Lung (tissue), 12 donors: ENCODE data around the gene C18orf63. TPM values are rescaled to one million over a fixed set of nuclear protein-coding genes. Genes with fewer than 3 reads are reported as not detected.
A peak's percentile ranks its signal among the peaks of the same experiment; 100 is the strongest.

Experiments used
- ATAC-seq: fragments of 200-7000 bp; cut with Tn5 transposase; one replicate; pipeline ENCODE4 v1.9.1; 2020; ENCODE audit warnings: moderate number of reproducible peaks; ENCODE audit not compliant: insufficient read depth, low FRiP score
- DNase-seq, 3 donors: peaks; one replicate each; pipeline ENCODE4 v3.0.0-alpha.2; 2013 to 2017
- H3K27ac ChIP-seq, 2 donors: one replicate each; pipeline ENCODE4 v1.5.1; 2013; ENCODE audit warnings: mild to moderate bottlenecking in 2 of 2, moderate library complexity in 2 of 2, control low read depth in 1 of 2, inconsistent platforms in 1 of 2, low read depth in 1 of 2, low read length in 1 of 2
- H3K27me3 ChIP-seq, 3 donors: one replicate each; pipeline ENCODE4 v1.5.1; 2013; ENCODE audit warnings: low read length in 2 of 3; ENCODE audit not compliant: control insufficient read depth in 3 of 3, insufficient read depth in 3 of 3
- H3K36me3 ChIP-seq, 4 donors: one replicate each; pipeline ENCODE4 v1.5.1; 2013; ENCODE audit warnings: low read length in 4 of 4, mild to moderate bottlenecking in 1 of 4, moderate library complexity in 1 of 4; ENCODE audit not compliant: control insufficient read depth in 4 of 4, insufficient read depth in 4 of 4
- H3K4me1 ChIP-seq, 5 donors: one replicate each; pipeline ENCODE4 v1.5.1; 2013; ENCODE audit warnings: low read length in 5 of 5, mild to moderate bottlenecking in 2 of 5, moderate library complexity in 1 of 5; ENCODE audit not compliant: control insufficient read depth in 5 of 5, insufficient read depth in 5 of 5
- H3K4me3 ChIP-seq: one replicate; pipeline ENCODE4 v1.5.1; 2013; ENCODE audit warnings: mild to moderate bottlenecking, control low read depth, moderate library complexity
- H3K9ac ChIP-seq, 2 donors: one replicate each; pipeline ENCODE4 v1.5.1; 2013; ENCODE audit warnings: low read length in 2 of 2, control low read depth in 1 of 2; ENCODE audit not compliant: insufficient read depth in 1 of 2
- H3K9me3 ChIP-seq, 4 donors: one replicate each; pipeline ENCODE4 v1.5.1; 2013; ENCODE audit warnings: low read length in 3 of 4, mild to moderate bottlenecking in 1 of 4, moderate library complexity in 1 of 4; ENCODE audit not compliant: control insufficient read depth in 4 of 4, insufficient read depth in 3 of 4
- WGBS, 2 donors: extraction: QIAGEN DNeasy Blood & Tissue Kit; methylation state at CpG; one replicate each; pipeline ENCODE4 v1.1.7; 2013; 5-methylcytosine and 5-hydroxymethylcytosine counted together
- polyA plus RNA-seq, 2 donors: library from polyadenylated mRNA; stranded (reverse); fragments of 200-250 nt; gene quantifications; one replicate each; pipeline ENCODE4 v1.2.1, GENCODE V29; 2013
- total RNA-seq, 2 donors: library from RNA; depleted of rRNA in 1 of 2; stranded (reverse); fragments of >200 nt in 1 of 2; gene quantifications; one replicate each; pipeline ENCODE4 v1.2.1, GENCODE V29; 2014 to 2021
- TF ChIP-seq, protein P1 (sequence below): IDR thresholded peaks from 2 replicates; pipeline ENCODE4 v1.5.1; 2012; ENCODE audit warnings: mild to moderate bottlenecking; ENCODE audit errors: control extremely low read depth, extremely low read depth
- donor health status: control.
- donor health status: control.
- donor health status: Bipolar disorder and iron deficiency.
- donor health status: healthy.
- donor health status: DM: yes; HTN: yes; CAD: no.

The C18orf63 gene
- total and polyA plus RNA-seq, 4 donors: 0.14 to 0.55 (median 0.38) TPM

DNA sequence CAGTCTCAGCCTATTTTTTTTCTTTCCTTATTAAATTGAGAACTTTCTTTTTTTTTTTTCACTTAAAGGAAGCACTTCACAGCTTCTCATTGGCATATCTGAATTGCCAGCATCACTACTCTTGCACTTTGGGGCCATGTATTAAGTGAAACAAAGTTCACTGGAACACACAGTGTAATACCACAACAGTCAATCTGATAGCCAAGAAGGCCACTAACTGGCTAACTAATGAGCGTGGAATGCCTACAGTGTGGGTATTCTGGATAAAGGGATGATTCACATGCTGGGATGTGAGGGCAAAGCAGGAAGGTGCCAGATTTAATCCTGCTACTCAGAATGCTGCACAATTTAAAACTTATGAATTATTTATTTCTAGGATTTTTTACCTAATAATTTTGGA lies 11.7 kb upstream of the C18orf63 start:
- no peaks in the 10 kb centered on the region for H3K27me3 ChIP-seq
- H3K4me1 ChIP-seq: peaks cover 0 to 2% (median 0%) of the 10 kb centered on the region in 5 donors
- TF ChIP-seq, protein P1, sequence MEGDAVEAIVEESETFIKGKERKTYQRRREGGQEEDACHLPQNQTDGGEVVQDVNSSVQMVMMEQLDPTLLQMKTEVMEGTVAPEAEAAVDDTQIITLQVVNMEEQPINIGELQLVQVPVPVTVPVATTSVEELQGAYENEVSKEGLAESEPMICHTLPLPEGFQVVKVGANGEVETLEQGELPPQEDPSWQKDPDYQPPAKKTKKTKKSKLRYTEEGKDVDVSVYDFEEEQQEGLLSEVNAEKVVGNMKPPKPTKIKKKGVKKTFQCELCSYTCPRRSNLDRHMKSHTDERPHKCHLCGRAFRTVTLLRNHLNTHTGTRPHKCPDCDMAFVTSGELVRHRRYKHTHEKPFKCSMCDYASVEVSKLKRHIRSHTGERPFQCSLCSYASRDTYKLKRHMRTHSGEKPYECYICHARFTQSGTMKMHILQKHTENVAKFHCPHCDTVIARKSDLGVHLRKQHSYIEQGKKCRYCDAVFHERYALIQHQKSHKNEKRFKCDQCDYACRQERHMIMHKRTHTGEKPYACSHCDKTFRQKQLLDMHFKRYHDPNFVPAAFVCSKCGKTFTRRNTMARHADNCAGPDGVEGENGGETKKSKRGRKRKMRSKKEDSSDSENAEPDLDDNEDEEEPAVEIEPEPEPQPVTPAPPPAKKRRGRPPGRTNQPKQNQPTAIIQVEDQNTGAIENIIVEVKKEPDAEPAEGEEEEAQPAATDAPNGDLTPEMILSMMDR: no peak
- H3K36me3 ChIP-seq: no peaks in the 10 kb centered on the region
- DNase-seq (no peak), ATAC-seq (no peak)
- H3K4me3 ChIP-seq: no peak overlapping the region
- no peak overlapping the region for H3K27ac ChIP-seq
- no peak overlapping the region for H3K9ac ChIP-seq
- H3K9me3 ChIP-seq: no peaks in the 10 kb centered on the region
- WGBS, 2 donors: 90 to 100% methylated on average over 1 of the region's 1 CpG

DNA sequence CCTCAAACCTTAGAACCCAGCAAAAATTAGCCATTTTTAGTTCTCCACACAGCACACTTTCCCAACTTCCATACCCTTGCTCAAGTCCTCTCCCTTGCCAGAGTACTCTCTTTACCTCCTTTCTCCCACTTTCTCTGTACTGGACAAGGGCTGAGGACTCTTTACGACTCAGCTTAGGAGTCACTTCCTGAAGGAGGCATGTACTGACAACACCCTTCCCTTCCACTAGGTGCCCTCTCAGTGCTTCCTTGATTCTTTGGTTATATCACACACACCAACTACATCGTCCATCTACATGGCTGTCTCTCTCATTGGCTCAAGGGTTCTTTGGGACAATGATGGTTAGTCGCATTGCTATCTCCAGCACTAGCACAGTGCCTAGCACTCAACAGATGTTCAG lies 5.2 kb upstream of the C18orf63 start:
- no peak overlapping the region for H3K27ac ChIP-seq
- DNase-seq (no peak), ATAC-seq (peak; percentile 82)
- H3K9ac ChIP-seq: no peak overlapping the region
- H3K4me3 ChIP-seq: no peak overlapping the region
- 39 to 53% methylated on average over 3 of the region's 3 CpGs for WGBS, 2 donors
- no peaks in the 10 kb centered on the region for H3K27me3 ChIP-seq
- TF ChIP-seq, protein P1: no peak
- H3K9me3 ChIP-seq: no peaks in the 10 kb centered on the region
- no peaks in the 10 kb centered on the region for H3K36me3 ChIP-seq
- no peaks in the 10 kb centered on the region for H3K4me1 ChIP-seq

DNA sequence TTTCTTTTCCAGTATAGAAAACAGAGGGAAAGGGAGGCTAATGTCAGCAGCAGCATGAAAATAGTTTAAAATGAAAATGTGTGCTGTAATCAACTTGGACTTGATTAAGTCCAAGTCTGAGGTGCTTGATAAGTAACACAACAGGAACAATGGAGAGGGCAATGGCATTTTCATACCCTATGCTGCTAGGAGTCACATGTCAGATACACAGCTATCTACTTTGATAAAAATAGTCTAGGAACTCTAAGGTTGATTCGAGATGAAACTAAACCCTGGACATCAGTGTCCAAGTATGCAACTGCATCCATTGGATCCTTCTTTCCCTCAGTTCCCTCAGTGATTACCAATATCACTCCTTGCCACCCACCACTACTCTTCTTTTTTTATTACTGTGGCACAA lies 4.6 kb upstream of the C18orf63 start:
- 81 to 100% methylated on average over 1 of the region's 1 CpG for WGBS, 2 donors
- Histone ChIP-seq H3K9me3 (no peaks in the 10 kb centered on the region), H3K27ac (no peak overlapping the region), H3K9ac (no peak overlapping the region), H3K4me1 (no peaks in the 10 kb centered on the region), H3K4me3 (no peak overlapping the region), H3K36me3 (no peaks in the 10 kb centered on the region), H3K27me3 (no peaks in the 10 kb centered on the region)
- DNase-seq: no peak
- ATAC-seq: no peak
- TF ChIP-seq, protein P1: no peak

DNA sequence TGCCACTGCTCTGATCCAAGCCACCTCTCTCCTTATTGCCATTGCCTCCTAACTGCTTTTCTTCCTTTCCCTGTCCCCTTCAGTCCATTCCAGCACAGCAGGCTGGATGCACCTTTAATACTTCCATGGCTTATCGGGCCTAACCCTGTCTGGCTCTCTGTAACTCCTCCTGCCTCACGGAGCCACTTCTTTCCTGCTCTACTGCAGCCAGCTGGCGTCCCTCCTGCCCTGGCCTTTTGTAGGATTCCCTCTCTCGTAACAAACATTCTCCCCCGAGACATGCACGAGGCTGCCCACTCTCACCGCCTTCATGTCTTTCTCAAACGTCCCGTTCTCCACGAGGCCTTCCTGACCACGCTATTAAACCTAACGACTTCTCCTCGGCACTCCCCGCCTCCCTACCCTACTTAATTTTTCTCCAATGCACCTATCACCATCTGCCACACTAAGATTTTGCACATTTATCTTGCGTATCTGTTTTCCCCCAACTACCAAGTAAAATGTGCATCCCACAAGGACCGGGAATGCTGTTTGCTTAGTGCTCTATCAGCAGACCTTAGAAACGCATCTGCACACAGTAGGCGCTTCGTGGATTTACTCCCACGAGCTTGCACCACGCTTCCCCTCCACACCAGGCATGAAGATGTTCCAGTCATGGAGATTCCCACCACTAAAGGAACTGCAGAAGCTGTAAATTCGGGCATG lies 728 bp upstream of the C18orf63 start:
- Histone ChIP-seq H3K4me1 (peaks cover 0 to 5% (median 0%) of the 10 kb centered on the region in 5 donors), H3K9ac (no peak overlapping the region), H3K4me3 (no peak overlapping the region), H3K36me3 (no peaks in the 10 kb centered on the region), H3K27ac (no peak overlapping the region), H3K27me3 (no peaks in the 10 kb centered on the region), H3K9me3 (no peaks in the 10 kb centered on the region)
- DNase-seq (no peak), ATAC-seq (no peak)
- TF ChIP-seq, protein P1: no peak
- 92 to 93% methylated on average over 22 of the region's 22 CpGs for WGBS, 2 donors
